Uterus (tissue), 2 donors: ENCODE data around the gene NAPEPLD.
"Not testable (repeated sequence)": the region's sequence is repeated elsewhere in the genome, so short reads cannot be mapped to it uniquely, and the experiment has no call there.

Source experiments
- CTCF ChIP-seq, 4 experiments: fragments of 200-600 bp in 2 of 4; fragments of 450-650 bp in 2 of 4; sonication (generic) in 2 of 4; IDR thresholded peaks; one replicate each; pipeline ENCODE4 v1.5.1; 2016 to 2019; ENCODE audit warnings: antibody characterized with exemption in 4 of 4, mild to moderate bottlenecking in 2 of 4, moderate library complexity in 1 of 4
- POLR2A ChIP-seq, 2 donors: fragments of 450-650 bp; IDR thresholded peaks; one replicate each; pipeline ENCODE4 v1.6.1; 2016; ENCODE audit warnings: antibody characterized with exemption in 2 of 2, mild to moderate bottlenecking in 1 of 2, moderate library complexity in 1 of 2

GRCh38 chr7:103095558-103095957, 53.3 kb downstream of the NAPEPLD start:
- TF ChIP-seq POLR2A, CTCF (IDR thresholded peaks at IDR 0.05): not testable (repeated sequence)
